ENCODE results near the gene SLC15A2.

GRCh38 chr3:121985846-121986245 lies 91.6 kb downstream of the SLC15A2 start:
- TF ChIP-seq CTCF (IDR thresholded peaks at IDR 0.05), result no peak
- no peak for TF ChIP-seq POLR2A (IDR thresholded peaks at IDR 0.05)

All from ovary (tissue), 3 donors.